GM21825 (cell line): ENCODE measurements around the gene CLK1.

Source experiments
- ATAC-seq: cut with Tn5 transposase; IDR thresholded peaks from one replicate; pipeline ENCODE4 v1.9.1; 2021; ENCODE audit warnings: mild to moderate bottlenecking, moderate library complexity; ENCODE audit not compliant: unreplicated experiment

Gene CLK1

DNA sequence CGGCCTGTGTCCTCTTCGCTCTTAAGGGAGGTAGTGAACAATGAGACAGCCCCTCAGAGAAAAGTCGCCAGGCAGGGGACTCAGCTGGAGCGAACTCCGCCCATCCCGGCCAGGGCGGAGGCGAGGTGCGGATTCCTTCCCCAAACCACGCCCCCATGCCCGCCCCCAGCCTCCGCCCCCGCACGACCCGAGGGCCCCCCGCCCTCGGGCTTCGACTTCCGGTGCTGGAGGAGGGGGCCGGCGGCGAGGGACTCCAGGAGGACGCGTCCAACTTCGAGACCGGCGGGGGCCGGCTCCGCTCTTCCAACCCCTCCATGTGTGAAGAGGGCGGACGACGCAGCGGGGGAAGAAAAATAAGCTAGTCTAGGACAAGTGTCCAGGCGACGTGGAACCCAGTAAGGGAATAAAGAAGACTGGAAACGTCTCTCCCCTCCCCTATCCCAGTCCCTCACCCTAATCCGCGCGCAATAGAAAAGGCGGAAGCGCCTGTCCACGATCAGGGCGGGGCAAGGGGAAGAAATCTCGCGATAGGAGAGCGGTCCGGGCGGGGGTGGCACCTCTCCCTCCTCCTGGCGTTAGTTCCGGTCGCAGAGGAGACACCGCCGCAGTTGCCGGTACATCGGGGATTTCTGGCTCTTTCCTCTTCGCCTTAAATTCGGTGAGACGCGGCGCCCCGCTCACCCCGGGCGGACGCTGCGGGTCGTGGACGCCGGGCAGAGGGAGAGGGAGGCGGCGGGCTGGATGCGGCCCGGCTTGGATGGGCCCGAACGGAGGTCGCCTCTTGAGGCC lies 52.9 kb downstream of the CLK1 start, which contains the start of gene BZW1:
BZW1 (plus strand) TSS at position 578 of the 789 bp plus-strand sequence. CDS start 1,308 bp downstream, outside the sequence.
- ATAC-seq, result peak; percentile 74

DNA sequence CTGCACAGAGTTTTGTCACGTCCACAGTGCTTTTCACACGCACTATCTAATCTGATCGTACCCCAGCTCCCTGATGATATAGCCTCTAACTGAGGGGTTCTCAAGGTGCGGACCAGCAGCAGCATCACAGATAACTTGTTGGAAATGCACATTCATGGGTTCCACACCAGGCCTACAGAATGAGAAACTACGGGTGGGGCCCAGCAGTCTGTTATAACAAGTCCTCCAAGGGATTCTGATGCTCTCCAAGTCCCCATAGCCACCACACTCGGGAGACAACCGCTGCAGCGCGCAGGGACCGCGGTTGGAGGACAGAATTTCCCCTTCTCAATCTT lies 53.5 kb downstream of the CLK1 start:
- no peak for ATAC-seq

DNA sequence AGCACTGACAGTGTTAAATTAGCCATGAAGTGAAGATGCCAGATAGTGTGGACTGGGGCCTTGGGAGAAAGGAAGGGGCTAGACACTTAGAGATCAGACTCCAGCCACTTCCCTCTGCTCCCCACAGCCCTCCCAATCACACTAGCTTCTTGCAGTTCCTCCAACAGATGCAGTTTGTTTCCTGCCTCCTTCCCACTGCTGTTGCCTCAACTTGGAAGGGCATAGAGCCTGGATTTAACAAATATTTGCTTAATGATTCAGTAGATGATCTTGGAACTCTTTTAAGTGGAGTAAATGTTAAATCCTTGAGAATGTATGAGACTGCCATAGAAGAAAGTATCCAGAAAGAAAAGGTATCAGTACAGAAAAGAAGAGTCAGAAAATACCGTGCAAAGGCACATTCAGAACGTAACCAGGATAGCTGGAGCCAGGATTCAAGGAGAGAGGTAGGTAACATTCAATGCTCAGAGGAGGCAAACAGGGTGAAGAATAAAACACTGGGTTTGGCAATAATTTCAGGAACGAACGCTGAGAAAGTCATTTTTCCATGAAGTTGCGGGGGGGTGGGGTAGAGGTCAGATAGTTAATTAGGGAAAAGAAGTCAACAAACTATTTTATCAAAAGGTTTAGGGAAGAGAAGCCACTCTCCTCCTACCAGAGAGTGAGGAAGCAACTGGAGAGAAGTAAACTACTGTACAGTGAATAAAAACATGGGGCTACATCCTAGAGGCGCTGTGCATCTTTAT lies 54.0 kb downstream of the CLK1 start:
- no peak for ATAC-seq

DNA sequence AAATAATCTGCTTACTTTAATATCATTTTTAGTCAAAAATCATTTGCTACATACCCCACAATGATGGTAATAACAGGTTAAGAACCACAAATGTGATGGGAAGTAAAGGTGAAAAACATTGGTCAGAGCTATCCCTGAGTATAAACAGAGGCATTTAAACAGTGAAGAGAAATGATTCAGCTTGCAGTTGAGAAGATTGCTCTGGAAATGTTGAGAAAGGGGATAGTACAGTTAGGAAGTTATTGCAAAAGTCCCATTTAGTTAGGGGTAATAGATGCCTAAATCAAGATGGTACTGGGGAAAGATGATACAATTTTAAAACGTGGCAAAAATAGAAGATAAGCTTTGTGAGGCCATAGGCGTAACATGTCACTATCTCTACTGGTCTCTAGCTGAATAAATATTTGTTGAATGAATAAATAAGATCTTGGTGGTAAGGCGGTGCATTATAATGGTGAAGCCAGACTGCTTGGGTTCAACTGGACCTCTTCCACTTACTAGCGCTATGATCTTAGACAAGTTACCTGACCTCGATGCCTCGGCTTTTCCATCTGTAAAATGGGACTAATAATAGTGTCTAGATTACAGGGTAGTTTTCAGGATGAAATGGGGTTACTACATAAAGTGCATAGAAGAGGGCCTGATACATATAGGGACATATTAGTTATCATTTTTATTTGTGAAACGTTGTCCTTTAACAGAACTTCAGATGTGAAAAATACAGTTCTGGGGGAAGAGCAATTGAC lies 54.8 kb downstream of the CLK1 start:
- no peak for ATAC-seq
